Esophagus squamous epithelium (tissue), 4 donors: Measurements from ENCODE around the gene SDHC.

ENCODE experiments used
- POLR2A ChIP-seq, 4 donors: fragments of 450-650 bp; IDR thresholded peaks; one replicate each; pipeline ENCODE4 v1.6.1; 2017; ENCODE audit warnings: antibody characterized with exemption in 4 of 4, mild to moderate bottlenecking in 4 of 4, moderate library complexity in 3 of 4
- TF ChIP-seq, protein P1 (sequence below), 6 experiments: fragments of 450-650 bp in 4 of 6; fragments of 200-600 bp in 2 of 6; sonication (generic) in 2 of 6; IDR thresholded peaks; one replicate each; pipeline ENCODE4 v1.5.1; 2016 to 2019; ENCODE audit warnings: antibody characterized with exemption in 6 of 6, mild to moderate bottlenecking in 4 of 6, moderate library complexity in 4 of 6

DNA sequence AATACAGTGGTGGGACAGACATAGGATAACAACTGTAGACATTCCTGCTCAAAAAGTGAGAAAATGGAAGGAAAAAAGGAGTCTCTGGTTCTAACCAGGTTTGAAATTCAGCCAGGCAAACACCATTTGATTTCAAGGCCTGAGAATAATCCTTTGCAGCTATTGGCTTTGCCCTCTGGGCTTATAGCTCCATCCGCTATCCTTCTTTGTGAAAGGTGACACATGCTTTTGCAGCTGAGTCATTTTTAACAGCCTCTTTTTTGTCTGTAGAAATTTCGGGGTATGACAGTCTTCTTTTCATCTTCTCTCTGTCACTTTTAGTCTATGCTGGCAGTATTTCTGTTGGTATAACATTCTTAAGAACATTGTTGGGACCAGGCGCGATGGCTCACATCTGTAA, 16.2 kb downstream of the SDHC start:
- TF ChIP-seq, protein P1, sequence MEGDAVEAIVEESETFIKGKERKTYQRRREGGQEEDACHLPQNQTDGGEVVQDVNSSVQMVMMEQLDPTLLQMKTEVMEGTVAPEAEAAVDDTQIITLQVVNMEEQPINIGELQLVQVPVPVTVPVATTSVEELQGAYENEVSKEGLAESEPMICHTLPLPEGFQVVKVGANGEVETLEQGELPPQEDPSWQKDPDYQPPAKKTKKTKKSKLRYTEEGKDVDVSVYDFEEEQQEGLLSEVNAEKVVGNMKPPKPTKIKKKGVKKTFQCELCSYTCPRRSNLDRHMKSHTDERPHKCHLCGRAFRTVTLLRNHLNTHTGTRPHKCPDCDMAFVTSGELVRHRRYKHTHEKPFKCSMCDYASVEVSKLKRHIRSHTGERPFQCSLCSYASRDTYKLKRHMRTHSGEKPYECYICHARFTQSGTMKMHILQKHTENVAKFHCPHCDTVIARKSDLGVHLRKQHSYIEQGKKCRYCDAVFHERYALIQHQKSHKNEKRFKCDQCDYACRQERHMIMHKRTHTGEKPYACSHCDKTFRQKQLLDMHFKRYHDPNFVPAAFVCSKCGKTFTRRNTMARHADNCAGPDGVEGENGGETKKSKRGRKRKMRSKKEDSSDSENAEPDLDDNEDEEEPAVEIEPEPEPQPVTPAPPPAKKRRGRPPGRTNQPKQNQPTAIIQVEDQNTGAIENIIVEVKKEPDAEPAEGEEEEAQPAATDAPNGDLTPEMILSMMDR (IDR thresholded peaks at IDR 0.05) = no peak
- TF ChIP-seq POLR2A (IDR thresholded peaks at IDR 0.05) = no peak
